Ishikawa (cell line): ENCODE results near the gene METTL25B.

ENCODE experiments used
- CEBPB ChIP-seq: IDR thresholded peaks from 2 replicates; pipeline ENCODE4 v1.6.1; 2012
- CREB1 ChIP-seq: IDR thresholded peaks from 2 replicates; pipeline ENCODE4 v1.6.1; 2012; ENCODE audit warnings: low read depth
- EGR1 ChIP-seq: IDR thresholded peaks from 2 replicates; pipeline ENCODE4 v1.6.1; 2012
- EP300 ChIP-seq: IDR thresholded peaks from 2 replicates; pipeline ENCODE4 v1.6.1; 2012; ENCODE audit warnings: borderline replicate concordance
- FOXM1 ChIP-seq: IDR thresholded peaks from 2 replicates; pipeline ENCODE4 v1.6.1; 2012; ENCODE audit warnings: low read depth, borderline replicate concordance
- NFIC ChIP-seq: IDR thresholded peaks from 2 replicates; pipeline ENCODE4 v1.6.1; 2012
- RAD21 ChIP-seq: IDR thresholded peaks from 2 replicates; pipeline ENCODE4 v1.6.1; 2012; ENCODE audit warnings: low read depth
- REST ChIP-seq: IDR thresholded peaks from 2 replicates; pipeline ENCODE4 v1.6.1; 2012; ENCODE audit warnings: low read depth, mild to moderate bottlenecking
- TAF1 ChIP-seq: IDR thresholded peaks from 2 replicates; pipeline ENCODE4 v1.6.1; 2012; ENCODE audit warnings: low read depth, mild to moderate bottlenecking
- TCF12 ChIP-seq: IDR thresholded peaks from 2 replicates; pipeline ENCODE4 v1.6.1; 2012; ENCODE audit warnings: low read depth
- TEAD4 ChIP-seq: IDR thresholded peaks from 2 replicates; pipeline ENCODE4 v1.6.1; 2012
- USF1 ChIP-seq: IDR thresholded peaks from 2 replicates; pipeline ENCODE4 v1.6.1; 2012
- YY1 ChIP-seq: IDR thresholded peaks from 2 replicates; pipeline ENCODE4 v1.6.1; 2012; ENCODE audit warnings: low read depth
- ZBTB7A ChIP-seq: IDR thresholded peaks from 2 replicates; pipeline ENCODE4 v1.6.1; 2012; ENCODE audit warnings: low read depth
- TF ChIP-seq, protein P1 (sequence below): IDR thresholded peaks from 2 replicates; pipeline ENCODE4 v1.6.1; 2012

The METTL25B gene

GRCh38 chr1:156741481-156741983 is 13.3 kb downstream of the METTL25B start:
- TF ChIP-seq NFIC = no peak
- no peak for TF ChIP-seq CREB1
- no peak for TF ChIP-seq USF1
- TF ChIP-seq ZBTB7A = no peak
- no peak for TF ChIP-seq YY1

- no peak for TF ChIP-seq EGR1
- no peak for TF ChIP-seq TEAD4
- TF ChIP-seq REST = no peak
- TF ChIP-seq, protein P1, sequence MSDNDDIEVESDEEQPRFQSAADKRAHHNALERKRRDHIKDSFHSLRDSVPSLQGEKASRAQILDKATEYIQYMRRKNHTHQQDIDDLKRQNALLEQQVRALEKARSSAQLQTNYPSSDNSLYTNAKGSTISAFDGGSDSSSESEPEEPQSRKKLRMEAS = no peak
- TF ChIP-seq CREB1 = no peak
- TF ChIP-seq NFIC = no peak
- no peak for TF ChIP-seq FOXM1
- TF ChIP-seq USF1 = no peak
Measured at GRCh38 chr1:156742017-156742416, 13.7 kb downstream of the METTL25B start.

DNA sequence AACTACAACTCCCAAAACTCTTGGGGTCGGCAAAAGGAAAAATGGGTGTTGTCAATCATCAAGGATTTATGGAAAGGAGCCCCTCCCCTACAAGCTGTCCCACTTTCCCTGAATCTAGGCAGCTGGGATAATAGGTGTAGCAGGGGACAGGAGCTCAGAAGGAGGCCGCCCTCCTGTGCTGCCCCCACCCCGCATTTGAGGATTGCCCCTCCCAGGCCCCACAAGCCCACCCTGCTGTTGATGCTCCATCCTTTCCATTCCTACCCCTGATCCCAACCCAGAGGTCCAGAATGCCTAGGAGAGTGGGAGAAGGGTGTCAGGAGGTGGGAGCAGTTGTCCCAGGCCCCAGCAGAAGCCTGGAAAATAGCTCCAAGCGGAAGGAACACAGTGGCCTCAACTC is 14.5 kb downstream of the METTL25B start:
- TF ChIP-seq ZBTB7A (no peak), TEAD4 (no peak), USF1 (no peak), FOXM1 (no peak), NFIC (no peak), CEBPB (no peak), REST (no peak), TCF12 (no peak), CREB1 (no peak), TAF1 (no peak), EGR1 (no peak), YY1 (no peak)
- TF ChIP-seq, protein P1 = no peak

GRCh38 chr1:156743367-156744302 is 15.4 kb downstream of the METTL25B start:
- TF ChIP-seq, protein P1 = no peak
- TF ChIP-seq FOXM1 (no peak), RAD21 (no peak), EP300 (no peak), TAF1 (no peak), EGR1 (no peak), ZBTB7A (no peak), YY1 (no peak), NFIC (no peak), REST (no peak), CREB1 (no peak), CEBPB (no peak), USF1 (no peak), TEAD4 (no peak), TCF12 (no peak)
